Measurements from ENCODE around the gene DEGS2.

GRCh38 chr14:100150932-100151587 is 8.4 kb downstream of the DEGS2 start:
- no peak for TF ChIP-seq CTCF (conservative IDR thresholded peaks at IDR 0.05; ENCODE audit: low read length)
- no peak for TF ChIP-seq EZH2phosphoT487 (IDR thresholded peaks at IDR 0.05; ENCODE audit: borderline replicate concordance)
